ENCODE results near the gene ALG1.
"Not testable (repeated sequence)": the region's sequence is repeated elsewhere in the genome, so short reads cannot be mapped to it uniquely, and the experiment has no call there.

The ALG1 gene

GRCh38 chr16:5075637-5076036 is 4.0 kb downstream of the ALG1 start:
- no peak for DNase-seq

- no peak for DNase-seq
Observed at GRCh38 chr16:5077304-5077703, 5.7 kb downstream of the ALG1 start.

GRCh38 chr16:5078626-5079025 is 7.0 kb downstream of the ALG1 start:
- DNase-seq, result no peak

GRCh38 chr16:5080461-5080860 is 8.8 kb downstream of the ALG1 start:
- DNase-seq, result not testable (repeated sequence)

- not testable (repeated sequence) for DNase-seq
Observed at GRCh38 chr16:5080996-5081395, 9.4 kb downstream of the ALG1 start.

- DNase-seq, result not testable (repeated sequence)
Observed at GRCh38 chr16:5083646-5084045, 12.0 kb downstream of the ALG1 start.

- DNase-seq, result not testable (repeated sequence)
Observed at GRCh38 chr16:5084099-5084731, 12.6 kb downstream of the ALG1 start.

- DNase-seq, result not testable (repeated sequence)
Observed at GRCh38 chr16:5084802-5085201, 13.2 kb downstream of the ALG1 start.

- DNase-seq, result not testable (repeated sequence)
Observed at GRCh38 chr16:5085716-5086115, 14.1 kb downstream of the ALG1 start.

- not testable (repeated sequence) for DNase-seq
Observed at GRCh38 chr16:5088086-5088790, 16.6 kb downstream of the ALG1 start.

GRCh38 chr16:5088936-5089335 is 17.3 kb downstream of the ALG1 start:
- DNase-seq, result not testable (repeated sequence)

GRCh38 chr16:5089911-5090555 is 18.4 kb downstream of the ALG1 start:
- DNase-seq, result not testable (repeated sequence)

GRCh38 chr16:5090592-5090991 is 18.9 kb downstream of the ALG1 start:
- DNase-seq, result not testable (repeated sequence)

- DNase-seq, result not testable (repeated sequence)
Observed at GRCh38 chr16:5093081-5093480, 21.4 kb downstream of the ALG1 start.

- not testable (repeated sequence) for DNase-seq
Observed at GRCh38 chr16:5093746-5094145, 22.1 kb downstream of the ALG1 start.

GRCh38 chr16:5095145-5095830 is 23.6 kb downstream of the ALG1 start:
- DNase-seq, result not testable (repeated sequence)

GRCh38 chr16:5096437-5097060 is 24.9 kb downstream of the ALG1 start:
- not testable (repeated sequence) for DNase-seq

GRCh38 chr16:5097061-5097469 is 25.4 kb downstream of the ALG1 start:
- not testable (repeated sequence) for DNase-seq

GRCh38 chr16:5097470-5098220 is 26.0 kb downstream of the ALG1 start, which contains the start of gene EEF2KMT:
TSS of gene EEF2KMT (minus strand) at chr16:5097795. CDS start at chr16:5097739, 56 bp downstream.
- DNase-seq, result peak; percentile 99

GRCh38 chr16:5098221-5099159 is 26.8 kb downstream of the ALG1 start:
- not testable (repeated sequence) for DNase-seq

- peak; percentile 57 for DNase-seq
Observed at GRCh38 chr16:5099174-5099573, 27.5 kb downstream of the ALG1 start.
